SIG-M5 (cell line): ENCODE measurements around the gene RACGAP1.

ENCODE experiments used
- DNase-seq: peaks from one replicate; lab custom pipeline; 2025; lab: John Stamatoyannopoulos, UW

Gene RACGAP1

DNA sequence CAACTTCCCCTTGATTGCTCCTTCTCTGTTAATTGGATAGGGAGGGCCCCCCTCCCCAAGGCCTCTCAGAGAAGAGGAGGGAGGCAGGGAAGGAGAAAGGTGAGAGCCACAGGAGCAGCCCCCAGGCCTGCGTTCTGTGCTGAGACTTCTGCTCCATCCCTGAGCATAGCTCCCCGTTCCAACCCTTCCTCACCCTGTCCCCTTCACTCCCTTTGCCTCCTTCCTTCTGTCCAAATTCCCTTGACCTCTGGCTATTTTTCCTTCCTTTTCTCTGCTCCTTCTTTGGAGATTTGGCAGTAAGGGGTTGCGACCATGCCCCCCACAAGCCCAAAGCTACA, 31.3 kb upstream of the RACGAP1 start:
- no peak for DNase-seq

DNA sequence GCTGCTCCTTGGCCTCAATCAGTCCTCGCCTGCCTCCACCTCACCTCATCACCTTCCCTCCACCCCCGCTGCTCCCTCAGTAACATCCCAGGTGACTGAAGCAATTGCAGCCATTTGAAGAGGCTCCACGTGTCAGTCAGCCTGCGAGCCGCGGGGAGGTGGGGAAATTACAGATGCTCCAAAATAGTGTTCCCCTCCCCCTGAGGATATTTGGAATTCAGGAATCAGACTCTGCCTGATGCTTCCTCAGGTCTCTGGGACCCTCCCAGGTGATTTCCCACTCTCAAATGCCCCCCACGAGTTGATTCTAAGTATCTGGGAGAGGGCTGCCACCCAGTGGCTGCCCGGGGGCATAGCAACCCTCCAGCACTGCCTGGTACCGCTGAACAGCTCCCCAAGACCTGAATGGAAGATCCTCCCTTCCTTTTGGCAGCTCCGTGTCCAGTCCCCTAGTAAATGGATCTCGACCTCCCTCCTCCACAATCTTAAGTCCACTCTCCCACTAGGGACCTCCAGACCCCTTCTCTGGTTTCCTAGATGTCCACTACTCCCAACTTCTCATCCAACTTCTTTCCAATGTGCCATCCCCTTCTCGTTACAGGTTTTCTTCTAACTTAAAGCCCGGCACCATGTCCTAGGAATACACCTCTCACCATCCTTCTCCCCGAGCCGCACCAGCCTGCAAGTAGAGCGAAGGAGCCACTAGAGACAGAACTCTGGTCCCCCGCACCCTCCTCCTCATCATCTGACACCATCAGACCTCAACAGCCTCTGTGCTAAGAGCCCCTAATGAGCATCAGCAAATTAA, 30.7 kb upstream of the RACGAP1 start:
- no peak for DNase-seq

DNA sequence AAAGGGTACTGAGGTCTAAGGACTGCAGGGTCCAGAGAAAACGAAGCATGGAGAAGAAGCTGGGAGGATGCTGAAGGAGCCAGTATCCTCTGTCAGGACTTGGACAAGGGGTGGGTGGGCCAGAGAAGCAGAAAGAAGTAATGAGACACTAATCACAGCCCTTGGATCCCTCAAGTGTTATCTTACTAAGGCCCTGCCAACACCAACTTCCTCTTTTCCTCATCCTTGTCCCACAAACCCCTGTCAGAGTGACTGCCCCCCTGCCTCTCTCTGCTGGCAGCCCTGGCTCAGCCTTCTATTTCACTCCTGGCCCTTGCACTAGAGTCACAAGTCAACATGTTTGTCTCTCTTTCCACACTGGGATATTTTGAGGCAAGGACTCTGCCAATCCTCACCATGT, 28.3 kb upstream of the RACGAP1 start:
- DNase-seq, result no peak

GRCh38 chr12:50052964-50053363, 27.7 kb upstream of the RACGAP1 start:
- DNase-seq, result no peak

- no peak for DNase-seq
Measured at GRCh38 chr12:50052544-50052943, 27.2 kb upstream of the RACGAP1 start.

DNA sequence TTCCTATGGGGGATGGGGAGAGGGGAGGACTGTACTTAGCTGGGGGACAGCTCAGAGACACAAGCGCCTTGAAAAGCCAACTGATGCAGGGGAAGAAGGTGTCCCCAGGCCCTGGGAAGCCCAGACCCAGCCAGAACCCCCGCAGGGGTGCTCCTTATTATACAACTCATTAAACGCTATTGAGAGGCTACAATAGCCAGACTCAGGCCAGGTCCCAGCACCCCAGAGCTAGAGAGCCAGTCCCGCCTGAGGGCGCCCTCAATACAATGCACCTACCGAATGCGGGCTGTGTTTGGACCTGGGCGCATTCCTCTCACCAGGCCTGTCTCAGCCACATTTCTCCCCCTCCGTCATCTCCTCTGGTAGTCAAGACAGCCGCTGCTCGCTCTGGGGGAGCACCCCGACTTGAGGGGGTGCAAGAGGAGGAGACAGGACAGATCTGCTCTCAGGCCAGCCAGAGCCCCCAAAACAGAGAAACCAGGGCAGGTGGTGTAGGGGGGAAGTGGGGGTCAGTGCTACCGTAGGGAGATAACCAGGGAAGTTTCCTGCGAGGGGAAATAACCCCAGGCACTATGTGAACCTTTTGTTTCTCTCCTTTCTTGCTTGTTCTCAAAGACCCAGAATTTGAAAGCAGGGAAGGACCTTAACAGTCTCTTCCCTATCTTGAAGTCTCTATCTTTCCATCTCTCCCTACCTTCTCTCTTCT, 26.0 kb upstream of the RACGAP1 start:
- DNase-seq, result no peak

DNA sequence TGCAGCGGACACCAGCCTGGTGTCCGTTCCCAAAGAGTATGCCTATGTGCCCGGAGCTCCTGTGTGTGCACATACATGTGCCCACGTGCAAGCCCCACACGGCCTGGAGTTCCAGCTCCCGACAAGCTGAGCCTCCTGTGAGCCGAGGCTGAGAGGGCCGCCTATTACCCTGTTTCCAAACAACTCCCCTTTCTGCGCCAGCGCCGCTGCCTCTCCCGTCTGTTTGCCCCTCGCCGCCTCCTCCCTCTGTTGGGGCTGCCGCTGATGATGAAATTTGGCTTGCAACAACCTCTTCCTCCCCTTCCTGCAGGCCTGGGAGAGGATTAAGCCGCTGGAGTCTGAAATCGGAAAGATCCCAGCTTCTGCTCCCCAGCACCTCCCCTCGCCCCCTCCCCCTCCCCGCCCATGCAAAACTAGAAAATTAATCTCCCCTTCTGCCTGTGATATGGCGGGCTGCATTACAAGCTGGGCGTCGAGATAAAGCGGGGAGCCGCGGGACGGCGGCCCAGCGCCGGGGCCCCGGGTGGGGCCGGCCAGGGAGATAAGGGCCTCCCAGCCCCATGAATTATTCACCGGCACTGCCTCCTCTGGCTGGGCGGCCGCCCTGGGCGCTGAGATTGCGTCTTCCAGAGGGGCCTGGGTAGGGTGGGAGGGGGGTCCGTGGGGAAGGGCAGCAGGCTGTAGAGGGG, 25.3 kb upstream of the RACGAP1 start:
- DNase-seq, result peak; percentile 47

DNA sequence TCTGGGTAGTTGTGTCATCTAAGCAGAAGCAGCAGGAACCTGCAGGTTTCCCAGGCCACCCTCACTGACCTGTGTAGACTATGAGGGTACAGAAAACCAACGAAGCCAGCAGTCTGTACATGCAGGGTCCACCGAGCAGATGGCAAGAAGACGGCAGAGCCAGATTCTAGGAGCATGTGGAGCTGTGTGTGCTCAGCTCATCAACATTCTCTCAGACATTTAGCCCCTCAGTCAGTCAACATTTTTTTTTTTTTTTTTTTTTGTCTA, 24.8 kb upstream of the RACGAP1 start:
- DNase-seq, result no peak

DNA sequence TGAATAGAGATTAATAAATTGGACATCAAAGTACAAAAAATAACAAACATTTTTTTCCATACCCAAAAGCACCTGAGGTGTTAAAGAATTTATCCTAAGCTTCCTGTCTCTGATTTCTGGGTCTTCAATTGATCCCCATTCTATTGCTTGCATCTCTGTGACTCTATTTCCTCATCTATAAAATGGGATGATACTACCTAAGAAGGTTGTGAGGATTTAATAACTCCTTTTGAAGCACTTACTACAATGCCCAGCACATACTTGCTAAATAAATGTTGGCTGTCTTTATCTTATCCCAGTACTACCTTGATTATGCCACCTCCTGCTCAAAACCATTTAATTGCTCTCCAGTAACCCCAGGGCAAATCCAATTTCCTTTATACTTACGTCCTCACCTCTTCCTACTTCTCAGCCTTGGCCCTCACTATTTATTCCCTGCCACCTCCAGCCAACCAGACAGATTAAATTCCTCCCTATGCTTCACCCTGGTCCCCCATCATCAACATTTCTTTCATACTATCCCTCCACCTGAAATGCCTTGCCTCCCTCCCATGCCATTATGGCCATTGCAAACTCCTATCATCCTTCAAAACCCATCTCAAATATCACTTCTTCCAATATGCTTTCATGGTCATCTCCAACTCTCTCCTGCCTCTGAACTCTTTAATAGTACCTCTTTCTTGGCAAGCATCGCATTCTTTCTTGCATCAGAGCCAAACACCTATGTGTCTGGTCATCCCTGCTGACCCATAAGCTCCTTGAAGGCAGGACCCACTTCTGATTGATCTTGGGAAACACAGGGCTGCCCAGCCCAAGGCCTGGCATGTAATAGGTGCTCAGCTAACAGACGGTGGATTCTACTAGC, 24.2 kb upstream of the RACGAP1 start:
- no peak for DNase-seq

DNA sequence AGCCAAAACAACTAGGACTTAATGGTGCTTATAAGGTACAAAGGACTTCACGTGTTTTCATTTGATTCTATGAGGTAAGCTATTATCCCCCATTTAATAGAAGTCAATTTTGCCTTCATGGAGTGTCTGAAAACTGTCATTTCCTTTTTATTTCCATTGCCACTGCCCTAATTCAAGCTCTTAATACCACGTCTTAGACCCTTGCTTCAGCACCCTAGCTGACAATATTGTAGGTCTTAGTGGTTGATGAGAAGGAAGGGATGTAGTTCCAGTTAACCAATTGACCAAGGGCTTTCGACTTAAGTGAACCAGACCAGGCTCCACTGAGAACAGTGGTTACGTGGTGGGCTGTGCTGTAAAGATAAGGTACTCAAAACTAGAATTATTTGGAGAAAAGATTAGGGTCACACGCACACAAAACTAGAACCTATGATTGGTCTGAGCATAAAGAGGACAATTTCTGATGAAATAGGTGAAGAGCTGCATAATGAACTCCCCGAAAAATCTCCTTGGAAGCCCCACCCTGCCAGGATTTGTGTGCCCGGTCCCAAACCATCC, 22.5 kb upstream of the RACGAP1 start:
- no peak for DNase-seq

DNA sequence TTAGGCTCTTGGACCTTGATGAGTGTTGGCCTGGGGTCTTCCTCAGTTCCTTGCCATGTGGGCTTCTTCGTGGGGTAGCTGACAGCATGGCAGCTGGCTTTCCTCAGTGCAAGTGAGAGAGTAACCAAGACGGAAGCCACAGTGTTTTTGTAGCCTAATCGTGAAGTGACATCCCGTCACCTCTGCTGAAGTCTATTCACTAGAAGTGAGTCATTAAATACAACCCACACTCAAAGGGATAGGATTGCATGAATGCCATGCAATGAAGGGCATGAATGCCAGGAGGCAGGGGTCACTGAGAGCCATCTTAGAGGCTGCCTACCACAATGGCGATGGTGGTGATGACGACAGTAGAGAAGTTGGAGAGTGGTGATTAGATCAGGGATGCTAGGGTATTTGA, 18.6 kb upstream of the RACGAP1 start:
- DNase-seq, result no peak

- DNase-seq, result no peak
Measured at GRCh38 chr12:50043308-50043707, 18.0 kb upstream of the RACGAP1 start.

DNA sequence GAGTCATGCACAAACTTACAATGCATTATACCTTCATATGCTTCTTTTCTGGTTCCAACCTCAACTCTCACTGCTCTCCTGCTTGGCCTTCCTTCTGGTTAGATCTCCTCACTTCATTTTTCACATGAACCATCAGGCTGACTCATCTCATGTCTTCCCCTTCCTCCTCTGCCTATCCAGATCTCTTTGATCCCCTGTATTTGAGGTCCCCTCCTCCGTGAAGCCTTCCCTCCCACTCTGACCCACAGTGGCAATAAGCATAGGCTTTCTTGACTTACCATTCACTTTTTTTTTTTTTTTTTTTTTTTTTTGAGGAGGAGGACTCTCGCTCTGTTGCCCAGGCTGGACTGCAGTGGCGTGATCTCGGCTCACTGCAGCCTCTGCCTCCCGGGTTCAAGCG, 17.4 kb upstream of the RACGAP1 start:
- no peak for DNase-seq

DNA sequence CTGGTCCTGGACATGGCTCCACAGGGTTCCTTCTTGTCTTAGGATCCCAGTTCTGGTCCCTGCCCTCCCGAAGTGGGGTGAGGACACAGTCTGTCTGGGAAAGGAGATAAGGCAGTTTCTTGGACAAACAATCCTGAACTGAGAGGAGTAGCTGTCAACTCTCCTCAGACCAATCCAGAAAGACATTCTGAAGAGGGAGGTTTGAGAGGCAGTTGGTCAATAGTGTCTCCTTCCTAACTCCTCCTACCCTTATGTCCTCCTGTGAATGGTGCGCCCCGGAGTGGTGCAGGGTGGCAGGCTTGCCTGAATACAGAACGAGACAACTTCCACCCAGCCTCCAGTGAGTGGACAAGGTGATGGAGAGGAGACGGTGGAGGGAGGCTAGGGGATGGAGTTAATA, 16.7 kb upstream of the RACGAP1 start:
- DNase-seq, result no peak

GRCh38 chr12:50041062-50041860, 16.0 kb upstream of the RACGAP1 start:
- DNase-seq, result no peak

- no peak for DNase-seq
Measured at GRCh38 chr12:50040657-50041056, 15.4 kb upstream of the RACGAP1 start.

- no peak for DNase-seq
Measured at GRCh38 chr12:50039151-50039835, 14.0 kb upstream of the RACGAP1 start.

GRCh38 chr12:50038336-50038735, 13.0 kb upstream of the RACGAP1 start:
- DNase-seq, result no peak

DNA sequence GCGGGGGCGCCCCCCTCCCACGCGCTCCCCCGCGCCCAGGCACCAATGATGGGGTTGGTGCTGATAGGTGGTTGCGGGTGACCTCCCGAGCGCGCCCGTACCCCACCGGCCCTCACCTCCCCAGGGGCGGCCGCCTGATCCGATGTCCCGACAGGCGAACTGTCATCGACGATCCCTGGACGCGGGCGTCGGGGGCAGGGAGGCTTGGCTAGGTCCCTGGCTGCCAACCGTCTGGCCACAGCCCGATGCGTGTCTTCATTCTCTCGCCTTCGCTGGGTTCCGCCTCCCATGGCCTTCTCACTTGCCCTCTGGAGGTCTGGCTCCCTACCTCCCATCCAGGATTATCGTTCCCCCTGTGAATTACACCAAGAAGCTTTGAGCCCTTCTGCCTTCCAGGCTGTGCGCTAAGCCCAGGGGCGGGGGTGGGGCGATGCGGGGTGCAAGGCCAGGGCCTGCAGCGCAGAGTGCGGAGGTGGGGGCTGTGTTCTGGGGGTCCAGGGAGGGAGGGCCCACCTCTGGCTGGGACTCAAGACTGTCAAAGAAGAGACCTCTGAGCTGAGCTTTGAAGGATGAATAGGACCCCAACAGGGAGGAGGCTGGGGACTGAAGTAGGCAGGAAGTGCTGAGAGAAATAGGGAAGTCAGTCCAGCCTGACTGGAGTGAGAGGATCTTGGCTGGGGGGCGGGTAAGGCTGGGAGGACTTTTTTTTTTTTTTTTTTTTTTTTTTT, 7.7 kb upstream of the RACGAP1 start:
- peak; percentile 19 for DNase-seq

DNA sequence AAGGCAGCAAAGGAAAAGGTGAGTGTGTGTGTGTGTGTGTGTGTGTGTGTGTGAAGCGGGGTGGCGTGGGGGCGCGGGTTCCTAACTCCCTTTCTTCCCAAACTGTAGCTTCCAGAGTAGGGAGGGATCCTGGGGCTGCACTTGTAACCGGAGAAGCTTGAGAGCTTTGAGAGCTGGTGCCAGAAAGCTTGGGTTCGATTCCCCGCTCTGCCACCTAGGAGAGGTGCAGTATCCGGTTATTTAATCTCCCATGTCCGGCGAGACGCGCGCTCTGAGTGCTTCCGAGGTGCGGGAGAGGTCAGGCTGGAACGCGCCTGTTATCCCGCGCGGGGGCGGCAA, 7.2 kb upstream of the RACGAP1 start:
- no peak for DNase-seq
